Stimulated activated naive CD4-positive, alpha-beta T cell (primary cell): Measurements from ENCODE around the gene C1orf198.
"Not testable (repeated sequence)": the region's sequence is repeated elsewhere in the genome, so short reads cannot be mapped to it uniquely, and the experiment has no call there.

Experiments used
- DNase-seq, 6 experiments: peaks; one replicate each; lab custom pipeline; 2025; lab: John Stamatoyannopoulos, UW

C1orf198 gene

GRCh38 chr1:230860617-230861384, 7.5 kb downstream of the C1orf198 start:
- DNase-seq = no peak

GRCh38 chr1:230858918-230859729, 9.2 kb downstream of the C1orf198 start:
- no peak for DNase-seq

DNA sequence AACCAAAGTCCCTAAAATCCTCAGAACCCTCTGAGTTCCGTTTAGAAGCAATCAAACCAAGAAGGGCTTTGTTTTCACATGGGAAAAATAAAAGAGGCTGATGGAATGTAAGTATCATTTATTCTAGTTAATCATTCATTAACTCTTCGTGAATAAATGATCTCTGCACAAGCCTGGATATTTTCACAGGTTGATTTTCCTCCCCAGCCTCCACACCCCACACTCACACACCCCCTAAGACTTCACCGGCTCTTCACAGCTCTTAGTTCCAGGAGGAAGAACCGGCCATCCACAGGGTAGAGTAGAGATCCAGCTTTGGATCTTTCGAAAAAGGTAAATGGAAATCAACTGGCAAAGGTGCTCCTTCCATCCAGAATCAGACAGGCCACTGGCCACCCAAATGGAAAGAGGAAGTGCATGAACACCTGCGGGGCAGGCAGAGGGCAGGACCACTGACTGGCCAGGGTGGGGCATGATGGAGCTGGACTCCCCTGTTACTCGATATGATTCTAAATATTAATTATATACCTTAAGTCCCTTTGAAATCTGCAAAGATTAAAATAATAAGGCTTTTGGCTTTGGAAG, 10.0 kb downstream of the C1orf198 start:
- no peak for DNase-seq

GRCh38 chr1:230857822-230858221, 10.5 kb downstream of the C1orf198 start:
- no peak for DNase-seq

GRCh38 chr1:230857077-230857476, 11.2 kb downstream of the C1orf198 start:
- DNase-seq = no peak

GRCh38 chr1:230855886-230856285, 12.4 kb downstream of the C1orf198 start:
- DNase-seq = no peak

- DNase-seq = no peak
Measured at GRCh38 chr1:230854423-230854822, 13.9 kb downstream of the C1orf198 start.

GRCh38 chr1:230853731-230854130, 14.6 kb downstream of the C1orf198 start:
- DNase-seq = no peak

DNA sequence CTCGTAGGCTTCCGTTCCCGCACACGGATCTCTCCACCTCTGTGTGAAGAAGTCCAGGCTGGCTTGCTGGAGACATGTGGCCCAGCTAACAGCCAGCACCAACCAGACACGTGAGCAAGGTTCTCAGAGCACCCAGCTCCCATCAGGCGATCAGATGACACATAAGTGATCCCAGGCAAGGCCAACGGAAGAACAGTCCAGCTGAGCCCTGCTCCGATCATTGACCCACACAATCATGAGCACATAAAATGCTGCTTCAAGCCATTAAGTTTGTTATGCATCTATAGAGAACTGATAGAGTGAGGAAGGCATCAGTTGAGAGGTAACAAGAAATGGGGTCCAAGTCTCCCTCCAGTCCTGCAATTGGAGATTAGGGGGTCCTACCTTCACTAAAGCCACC, 15.4 kb downstream of the C1orf198 start:
- no peak for DNase-seq

DNA sequence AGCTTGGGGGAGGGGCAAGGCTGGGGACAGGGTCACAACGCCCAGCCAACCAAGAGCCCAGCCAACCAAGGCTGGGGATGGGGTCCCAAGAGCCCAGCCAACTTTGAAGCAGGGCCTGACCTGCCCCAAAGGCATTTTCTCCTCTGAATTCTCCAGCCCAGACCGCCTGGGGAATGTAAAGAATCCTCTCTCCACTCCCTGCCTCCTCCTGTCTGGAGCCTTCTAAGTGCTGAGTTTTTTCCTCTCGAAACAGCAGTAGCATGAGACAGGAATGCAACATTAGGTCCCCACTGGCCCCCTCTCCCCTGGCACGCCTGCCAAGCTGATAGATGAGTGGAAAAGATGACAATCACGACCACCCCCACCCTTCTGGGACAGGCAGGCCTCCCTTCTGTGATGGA, 17.0 kb downstream of the C1orf198 start:
- no peak for DNase-seq

- no peak for DNase-seq
Measured at GRCh38 chr1:230850547-230850946, 17.8 kb downstream of the C1orf198 start.

GRCh38 chr1:230849451-230850224, 18.7 kb downstream of the C1orf198 start:
- no peak for DNase-seq

DNA sequence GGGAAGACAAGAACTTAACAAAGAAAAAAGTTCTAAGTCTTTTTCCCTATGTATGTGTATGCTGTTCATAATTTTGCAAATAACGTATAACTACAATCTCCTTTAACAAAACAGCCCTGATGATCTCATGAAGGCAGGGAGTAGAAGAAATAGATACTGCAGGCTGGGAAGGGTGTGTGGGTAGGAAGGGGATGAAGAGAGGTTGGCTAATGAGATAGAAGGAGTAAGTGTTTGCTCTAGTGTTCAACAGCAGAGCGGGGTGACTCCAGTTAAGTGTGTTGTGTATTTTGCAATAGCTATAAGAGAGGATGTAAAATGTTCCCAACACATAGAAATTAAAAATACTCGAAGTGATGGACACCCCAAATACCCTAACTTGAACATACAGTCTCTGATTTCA, 20.1 kb downstream of the C1orf198 start:
- no peak for DNase-seq

DNA sequence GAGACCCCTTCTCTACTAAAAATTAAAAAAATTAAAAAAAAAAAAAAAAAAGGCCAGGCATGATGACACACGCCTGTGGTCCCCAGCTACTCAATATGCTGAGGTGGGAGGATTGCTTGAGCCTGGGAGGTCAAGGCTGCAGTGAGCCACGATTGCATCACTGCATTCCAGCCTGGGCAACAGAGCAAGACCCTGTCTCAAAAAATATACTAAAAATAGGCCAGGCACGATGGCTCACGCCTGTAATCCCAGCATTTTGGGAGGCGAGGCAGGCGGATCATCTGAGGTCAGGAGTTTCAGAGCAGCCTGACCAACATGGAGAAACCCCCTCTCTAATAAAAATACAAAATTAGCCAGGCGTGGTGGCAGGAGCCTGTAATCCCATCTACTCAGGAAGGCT, 23.1 kb downstream of the C1orf198 start:
- DNase-seq = not testable (repeated sequence)

DNA sequence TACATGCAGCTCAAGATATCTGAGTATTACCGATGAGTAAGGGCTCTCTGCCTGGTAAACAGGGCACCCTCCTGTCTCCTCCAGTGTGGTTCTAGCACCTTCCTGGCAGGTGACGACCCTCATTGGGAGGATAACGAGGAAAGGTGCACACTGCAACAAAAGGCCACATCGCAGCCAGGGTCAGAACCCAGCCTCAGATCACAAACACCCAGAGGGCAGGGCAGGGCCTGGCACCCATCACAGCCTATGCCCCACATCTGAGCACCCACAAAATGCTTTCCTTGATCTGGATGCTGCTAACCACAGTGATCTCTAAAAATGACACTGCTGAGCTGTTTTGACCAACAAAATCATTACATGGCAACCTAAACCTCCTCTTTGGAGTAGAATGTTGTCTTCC, 23.8 kb downstream of the C1orf198 start:
- no peak for DNase-seq

DNA sequence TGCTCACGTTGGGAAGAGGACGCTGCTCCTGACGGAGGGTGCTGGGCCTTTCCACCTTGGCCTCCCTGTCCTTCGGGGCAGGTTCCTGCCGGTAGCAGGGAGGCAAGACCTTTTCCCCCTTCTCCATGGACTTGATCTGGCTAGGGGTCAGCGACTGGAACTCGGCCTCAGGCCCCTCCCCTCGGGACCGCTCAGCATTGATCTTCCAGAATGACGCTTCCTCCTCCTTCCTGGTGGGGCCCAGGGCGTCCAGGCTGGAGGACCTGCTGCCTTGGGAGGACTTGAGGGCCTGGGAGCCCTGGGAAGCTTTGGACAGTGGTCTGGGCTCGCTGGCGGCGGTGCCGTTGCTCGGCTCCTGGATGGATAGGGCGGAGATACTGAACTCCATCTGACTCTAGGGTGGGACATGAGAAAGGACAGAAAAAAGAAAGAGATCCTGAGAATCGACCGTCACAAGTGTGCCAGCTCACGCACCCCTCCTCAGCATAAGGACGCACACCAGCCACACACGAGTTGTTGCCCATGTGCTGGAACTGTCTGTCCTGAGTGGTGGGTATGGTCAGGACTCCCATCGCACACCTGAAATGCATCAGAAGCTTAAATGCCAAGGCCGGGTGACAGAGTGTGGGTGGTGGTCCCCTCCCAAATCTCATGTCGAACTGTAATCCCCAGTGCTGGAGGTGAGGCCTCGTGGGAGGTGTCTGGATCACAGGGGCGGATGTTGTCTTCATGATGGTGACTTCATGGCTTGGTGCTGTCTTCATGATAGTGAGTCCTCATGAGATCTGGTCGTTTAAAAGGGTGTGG, 24.6 kb downstream of the C1orf198 start:
- no peak for DNase-seq

- no peak for DNase-seq
Measured at GRCh38 chr1:230842801-230843200, 25.5 kb downstream of the C1orf198 start.

DNA sequence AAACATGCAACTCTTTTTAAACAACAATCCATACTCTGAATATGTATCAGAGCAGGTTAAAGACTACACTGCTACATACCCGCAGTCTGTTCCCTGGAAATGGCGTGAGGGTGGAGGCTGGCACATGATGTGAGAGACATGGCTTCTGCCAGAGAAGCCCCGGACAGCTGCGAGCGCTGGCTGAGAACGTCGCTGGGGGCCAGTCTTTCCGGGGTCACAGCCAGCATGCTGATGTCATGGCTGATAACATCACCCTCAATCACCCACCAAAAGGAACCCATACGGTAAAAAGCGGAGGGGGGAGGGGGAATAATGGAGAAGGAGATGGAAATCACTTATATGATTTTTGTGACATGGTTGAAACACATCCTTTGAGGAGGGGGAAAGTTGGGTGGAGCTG, 29.1 kb downstream of the C1orf198 start:
- DNase-seq = no peak

GRCh38 chr1:230836793-230837192, 31.5 kb downstream of the C1orf198 start:
- DNase-seq = no peak

DNA sequence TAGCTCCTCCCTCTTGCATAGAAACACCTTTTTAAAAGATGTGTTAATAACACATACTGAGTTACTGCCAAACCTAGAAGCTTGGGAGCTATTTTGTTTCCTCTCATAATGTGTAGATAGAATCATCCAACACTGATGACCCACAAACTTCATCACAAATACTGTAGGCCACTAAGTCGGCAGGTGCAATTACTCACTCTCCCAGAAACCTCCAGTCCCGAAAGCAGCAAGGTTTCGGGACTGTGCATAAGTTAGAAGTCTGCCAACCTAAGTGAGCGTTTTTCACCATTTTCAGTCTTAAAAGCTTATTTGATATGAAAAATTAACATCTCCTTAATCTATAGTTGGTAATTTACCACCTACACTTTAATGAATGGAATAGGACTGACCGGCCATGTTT, 32.0 kb downstream of the C1orf198 start:
- DNase-seq = no peak

DNA sequence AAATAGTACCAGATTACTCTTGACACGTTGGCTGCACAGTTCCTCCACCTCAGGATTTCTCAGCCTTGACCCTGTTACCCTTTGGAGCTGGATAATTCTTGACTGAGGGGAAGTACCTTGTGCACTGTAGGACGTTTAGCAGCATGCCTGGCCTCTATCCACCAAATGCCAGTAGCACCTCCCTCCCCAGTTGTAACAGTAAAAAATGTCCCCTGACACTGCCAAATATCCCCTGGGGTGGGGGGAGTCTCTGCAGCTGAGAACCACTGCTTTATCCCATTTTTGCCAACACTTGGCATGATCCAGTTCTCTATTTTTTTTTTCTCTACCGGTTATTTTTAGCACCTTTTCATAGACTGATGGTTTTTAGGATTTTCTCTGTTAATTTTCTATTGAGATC, 34.0 kb downstream of the C1orf198 start:
- DNase-seq = no peak
